Right lobe of liver (tissue), 6 donors: ENCODE data around the gene ZSCAN1. TPM values are rescaled to one million over a fixed set of nuclear protein-coding genes. Genes with fewer than 3 reads are reported as not detected.
A peak's percentile ranks its signal among the peaks of the same experiment; 100 is the strongest.

ENCODE experiments used
- ATAC-seq, 4 donors: fragments of 200-7000 bp; cut with Tn5 transposase; one replicate each; pipeline ENCODE4 v1.9.1; 2020; ENCODE audit warnings: mild to moderate bottlenecking in 4 of 4, moderate library complexity in 4 of 4
- DNase-seq, 3 donors: peaks; one replicate each; pipeline ENCODE4 v3.0.0-alpha.2; 2020
- H3K27ac ChIP-seq, 3 donors: fragments of 200-600 bp; one replicate each; pipeline ENCODE4 v1.8.0; 2022
- H3K27me3 ChIP-seq, 2 donors: fragments of 200-600 bp; one replicate each; pipeline ENCODE4 v1.8.0; 2022
- H3K36me3 ChIP-seq, 4 donors: fragments of 200-600 bp; sonication (generic) in 1 of 4; one replicate each; pipeline versions ENCODE4 v1.5.1 to v1.8.0; 2017 to 2022; ENCODE audit warnings: control low read depth in 1 of 4
- H3K4me1 ChIP-seq, 4 donors: fragments of 200-600 bp; sonication (generic) in 1 of 4; one replicate each; pipeline versions ENCODE4 v1.5.1 to v1.8.0; 2017 to 2022; ENCODE audit warnings: control low read depth in 1 of 4
- H3K4me3 ChIP-seq, 3 donors: fragments of 200-600 bp; one replicate each; pipeline ENCODE4 v1.8.0; 2022
- H3K9me3 ChIP-seq, 4 donors: fragments of 200-600 bp; sonication (generic) in 1 of 4; one replicate each; pipeline versions ENCODE4 v1.5.1 to v1.8.0; 2017 to 2022; ENCODE audit warnings: control low read depth in 1 of 4
- POLR2A ChIP-seq: fragments of 450-650 bp; IDR thresholded peaks from one replicate; pipeline ENCODE4 v1.6.1; 2017; ENCODE audit warnings: antibody characterized with exemption, mild to moderate bottlenecking
- WGBS: methylation state at CpG from one replicate; pipeline ENCODE4 v1.1.6; 2018; ENCODE audit warnings: low coverage, low lambda C conversion rate; ENCODE audit not compliant: insufficient coverage; ENCODE audit errors: missing lambda C conversion rate; 5-methylcytosine and 5-hydroxymethylcytosine counted together
- intact Hi-C, 2 donors: fragments of 100-400 bp; cut with DNase I; formaldehyde crosslinking; loops; one replicate each; pipeline versions ENCODE4 v1.11.2 to v1.14.1; 2022
- total RNA-seq, 6 experiments: library from RNA; depleted of rRNA in 2 of 6; stranded (reverse); fragments of >200 nt in 2 of 6; fragmentation: NEBNext Ultra II Directional in 3 of 6; extraction: Animal tissue kit (Norgen Biotek cat#: 25700) in 3 of 6; gene quantifications; one replicate each; pipeline versions ENCODE4 v1.1.0 to v1.2.4, GENCODE V29; 2016 to 2023
- TF ChIP-seq, protein P1 (sequence below), 4 donors: fragments of 200-600 bp in 3 of 4; fragments of 450-650 bp in 1 of 4; IDR thresholded peaks; one replicate each; pipeline versions ENCODE4 v1.5.1 to v1.8.0; 2016 to 2022; ENCODE audit warnings: antibody characterized with exemption in 4 of 4, mild to moderate bottlenecking in 2 of 4
- donor health status: DM: no; HTN: yes; CAD: no.
- donor health status: DM: no; HTN: no; CAD: no.
- donor health status: DM: no; HTN: no; CAD: no.
- donor health status: DM: no; HTN: yes; CAD: no.
- donor health status: DM: no; HTN: yes; CAD: no.

The ZSCAN1 gene
- total RNA-seq, 6 experiments from 2014 or later: not detected

DNA sequence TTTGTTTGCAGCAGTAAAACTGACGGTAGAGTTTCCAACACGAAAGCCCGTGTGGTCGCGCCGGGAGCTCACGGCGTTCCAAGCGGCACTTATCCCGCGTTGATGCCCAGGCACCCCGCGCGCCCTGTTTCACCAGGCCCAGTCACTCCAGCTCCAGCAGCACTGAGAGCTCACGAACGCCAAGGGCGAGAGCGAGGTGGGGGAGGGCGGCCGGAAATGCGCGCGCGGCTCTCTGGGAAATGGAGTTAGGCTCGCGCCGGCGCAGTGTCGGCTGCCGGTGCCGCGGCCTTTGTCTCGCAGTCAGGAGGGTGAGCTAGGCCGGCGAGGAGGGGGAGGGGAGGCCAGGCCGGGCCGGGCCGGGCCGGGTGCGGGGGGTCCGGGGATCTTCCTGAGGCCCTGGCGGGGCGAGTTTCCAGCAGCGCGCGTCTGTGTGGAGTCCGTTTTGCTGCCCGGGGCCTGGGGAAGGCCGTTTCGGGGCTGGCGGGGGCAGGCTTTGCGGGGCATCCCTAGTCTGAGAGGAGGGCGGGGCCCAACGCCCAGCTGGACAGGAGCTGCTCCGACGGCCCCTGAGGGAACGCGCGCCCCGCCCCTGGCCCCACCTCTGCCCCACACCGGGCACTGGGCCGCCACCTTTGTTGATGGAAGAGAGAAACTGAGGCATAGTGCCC is 25.3 kb downstream of the ZSCAN1 start, which contains the start of gene ZNF135:
TSS of gene ZNF135 (plus strand) at position 280 of the 668 bp plus-strand sequence. CDS start 721 bp downstream, outside the sequence.
- Histone ChIP-seq H3K4me3 (peak within 1 kb of the TSS; percentile 40 to 49 (median 41)), H3K36me3 (no peaks in the 10 kb centered on the region), H3K27me3 (no peaks in the 10 kb centered on the region), H3K4me1 (no peaks in the 10 kb centered on the region), H3K9me3 (no peaks in the 10 kb centered on the region), H3K27ac (peak within 1 kb of the TSS; percentile 40 to 57 (median 56))
- WGBS: under 1% methylated on average over 22 of the region's 62 CpGs
- intact Hi-C loops: no loop called here
- peak; percentile 83 to 95 (median 91) for ATAC-seq
- TF ChIP-seq POLR2A: no peak
- TF ChIP-seq, protein P1, sequence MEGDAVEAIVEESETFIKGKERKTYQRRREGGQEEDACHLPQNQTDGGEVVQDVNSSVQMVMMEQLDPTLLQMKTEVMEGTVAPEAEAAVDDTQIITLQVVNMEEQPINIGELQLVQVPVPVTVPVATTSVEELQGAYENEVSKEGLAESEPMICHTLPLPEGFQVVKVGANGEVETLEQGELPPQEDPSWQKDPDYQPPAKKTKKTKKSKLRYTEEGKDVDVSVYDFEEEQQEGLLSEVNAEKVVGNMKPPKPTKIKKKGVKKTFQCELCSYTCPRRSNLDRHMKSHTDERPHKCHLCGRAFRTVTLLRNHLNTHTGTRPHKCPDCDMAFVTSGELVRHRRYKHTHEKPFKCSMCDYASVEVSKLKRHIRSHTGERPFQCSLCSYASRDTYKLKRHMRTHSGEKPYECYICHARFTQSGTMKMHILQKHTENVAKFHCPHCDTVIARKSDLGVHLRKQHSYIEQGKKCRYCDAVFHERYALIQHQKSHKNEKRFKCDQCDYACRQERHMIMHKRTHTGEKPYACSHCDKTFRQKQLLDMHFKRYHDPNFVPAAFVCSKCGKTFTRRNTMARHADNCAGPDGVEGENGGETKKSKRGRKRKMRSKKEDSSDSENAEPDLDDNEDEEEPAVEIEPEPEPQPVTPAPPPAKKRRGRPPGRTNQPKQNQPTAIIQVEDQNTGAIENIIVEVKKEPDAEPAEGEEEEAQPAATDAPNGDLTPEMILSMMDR (IDR thresholded peaks at IDR 0.05): no peak
- peak; percentile 70 to 78 (median 76) for DNase-seq

DNA sequence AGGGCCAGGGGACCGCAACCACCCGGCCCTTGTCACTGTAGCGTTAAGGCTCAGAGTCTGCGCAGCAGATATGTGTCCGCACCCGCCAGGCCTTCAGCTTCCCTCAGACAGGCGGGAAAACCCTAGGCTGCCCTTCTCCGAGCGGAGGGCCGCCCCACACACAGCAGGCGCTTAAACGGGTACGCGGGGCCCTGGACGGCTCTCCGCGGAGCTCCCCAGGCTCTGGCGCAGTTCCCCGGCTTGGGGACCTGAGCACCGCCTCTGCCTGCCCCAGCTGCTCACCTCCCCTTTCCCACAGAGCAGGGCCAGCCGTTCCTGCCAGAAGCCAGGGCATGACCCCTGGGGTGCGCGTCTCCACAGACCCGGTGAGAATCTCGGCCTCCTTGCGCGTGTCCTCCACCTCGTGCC is 25.9 kb downstream of the ZSCAN1 start:
- peak overlapping the region; percentile 40 to 57 (median 56) for H3K27ac ChIP-seq
- ATAC-seq (peak in 1 of 4 donors; percentile 6), DNase-seq (no peak)
- 37% methylated on average over 7 of the region's 28 CpGs for WGBS
- H3K4me1 ChIP-seq: no peaks in the 10 kb centered on the region
- intact Hi-C loops: no loop called here
- no peaks in the 10 kb centered on the region for H3K36me3 ChIP-seq
- no peaks in the 10 kb centered on the region for H3K9me3 ChIP-seq
- no peaks in the 10 kb centered on the region for H3K27me3 ChIP-seq
- peak overlapping the region; percentile 40 to 49 (median 41) for H3K4me3 ChIP-seq
- no peak for TF ChIP-seq POLR2A
- TF ChIP-seq, protein P1 (IDR thresholded peaks at IDR 0.05): no peak

DNA sequence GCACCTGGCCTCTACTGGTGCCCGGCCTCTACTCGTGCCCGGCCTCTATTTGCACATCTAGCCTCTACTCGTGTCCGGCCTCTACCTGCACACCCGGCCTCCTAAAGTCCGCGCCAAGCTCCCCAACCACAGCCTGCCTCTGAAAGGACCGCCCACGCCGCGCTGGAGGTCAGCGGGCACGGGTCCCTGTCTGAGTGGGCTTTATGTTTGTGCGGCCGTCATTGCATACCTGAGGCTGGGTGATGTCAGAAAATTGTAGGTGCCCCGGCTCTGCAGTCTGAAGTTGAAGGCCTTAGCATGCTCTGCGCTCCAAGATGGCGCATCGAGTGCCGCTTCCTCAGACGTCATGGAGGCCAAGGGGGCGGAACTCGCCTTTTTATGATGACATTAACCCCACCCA is 26.4 kb downstream of the ZSCAN1 start:
- TF ChIP-seq, protein P1 (IDR thresholded peaks at IDR 0.05): no peak
- TF ChIP-seq POLR2A: no peak
- no peaks in the 10 kb centered on the region for H3K27me3 ChIP-seq
- ATAC-seq (no peak), DNase-seq (no peak)
- H3K4me3 ChIP-seq: no peak overlapping the region
- H3K9me3 ChIP-seq: peaks cover 0 to 5% (median 0%) of the 10 kb centered on the region in 4 donors
- no peak overlapping the region for H3K27ac ChIP-seq
- no peaks in the 10 kb centered on the region for H3K4me1 ChIP-seq
- intact Hi-C loops: no loop called here
- 100% methylated on average over 3 of the region's 24 CpGs for WGBS
- no peaks in the 10 kb centered on the region for H3K36me3 ChIP-seq

DNA sequence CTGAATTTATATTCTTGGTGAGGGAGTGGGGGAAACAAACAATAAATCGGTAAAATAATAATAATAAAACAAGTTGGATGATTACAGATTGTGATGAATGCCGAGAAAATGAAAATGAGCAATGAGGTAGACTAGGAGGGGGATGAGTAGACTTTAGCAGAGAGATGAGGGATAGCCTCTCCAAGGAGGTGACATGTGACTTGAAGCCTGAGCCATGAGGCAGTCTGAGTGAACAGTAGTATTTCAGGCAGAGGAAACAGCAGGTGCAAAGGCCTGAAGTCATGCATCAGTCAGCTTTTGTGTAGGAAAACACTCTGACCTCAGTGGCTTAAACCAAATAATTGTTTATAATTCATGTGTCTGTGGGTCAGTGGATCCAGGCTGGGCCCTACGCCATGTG is 29.9 kb downstream of the ZSCAN1 start:
- Histone ChIP-seq H3K27me3 (no peaks in the 10 kb centered on the region), H3K9me3 (peaks cover 0 to 29% (median 8%) of the 10 kb centered on the region in 4 donors), H3K27ac (no peak overlapping the region), H3K4me1 (no peaks in the 10 kb centered on the region), H3K4me3 (no peak overlapping the region), H3K36me3 (no peaks in the 10 kb centered on the region)
- intact Hi-C loops: no loop called here
- ATAC-seq (no peak), DNase-seq (no peak)
- no peak for TF ChIP-seq POLR2A
- TF ChIP-seq, protein P1 (IDR thresholded peaks at IDR 0.05): no peak
- WGBS: 94% methylated on average over 3 of the region's 3 CpGs
